ENCODE measurements around the gene RCBTB1.

GRCh38 chr13:49561062-49561410 lies 24.3 kb downstream of the RCBTB1 start:
- TF ChIP-seq EZH2 (IDR thresholded peaks at IDR 0.05; ENCODE audit: insufficient read depth, low read length) (no peak), CTCF (IDR thresholded peaks at IDR 0.05; ENCODE audit: insufficient read depth, low read depth, low read length) (no peak)

All from astrocyte (in vitro differentiated cells and primary cell).